Activated CD4-positive, alpha-beta T cell treated with anti-CD3 and anti-CD28 coated beads, Interleukin-2, Interleukin-6, amounts not matched to agents 100 ng/mL and 50 ng/mL, durations not matched to agents 16 hours and 8 hours (primary cell): ENCODE measurements around the gene PKM.
"Not testable (repeated sequence)": the region's sequence is repeated elsewhere in the genome, so short reads cannot be mapped to it uniquely, and the experiment has no call there.

ENCODE experiments used
- DNase-seq: peaks from one replicate; pipeline ENCODE4 v3.0.0-alpha.2; 2020

PKM gene

DNA sequence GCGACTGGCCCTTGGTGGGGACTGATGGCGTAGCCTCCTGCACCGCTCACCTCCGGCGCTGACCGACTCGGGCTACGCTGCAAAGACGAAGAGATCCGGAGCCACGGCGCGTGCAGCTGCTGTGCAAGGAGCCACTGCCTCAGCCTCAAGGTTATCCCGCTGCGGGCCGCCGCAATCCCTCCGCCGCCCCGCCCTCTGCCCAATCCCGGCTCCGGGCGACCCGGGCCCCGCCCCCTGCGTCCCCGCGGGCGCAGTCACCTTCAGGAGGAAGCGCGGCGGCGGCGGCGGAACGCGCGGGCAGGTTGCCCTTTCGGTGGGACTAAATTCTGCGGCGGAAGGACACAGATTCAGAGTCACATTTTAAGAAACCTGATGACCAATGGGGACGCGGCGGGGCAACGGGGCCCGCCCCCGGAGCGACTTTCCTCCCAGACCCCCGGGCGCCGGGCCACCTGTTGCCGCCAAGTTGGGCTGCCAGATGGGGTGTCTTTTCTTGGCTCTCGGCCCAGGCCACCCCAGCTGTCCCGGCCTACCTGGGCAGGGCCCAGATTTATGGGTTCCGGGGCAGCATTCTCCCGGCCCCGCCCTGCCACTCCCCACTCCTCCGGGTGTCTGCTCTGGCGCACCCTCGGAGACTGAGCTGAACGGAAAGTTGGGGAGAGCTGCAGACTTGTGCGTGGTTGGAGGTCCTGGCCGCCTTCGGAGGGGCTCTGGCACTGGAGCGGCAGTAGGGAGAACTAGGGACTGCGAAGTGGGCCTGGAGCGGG, at the start of gene PKM:
Gene PKM (minus strand): TSS at position 125 of the 767 bp plus-strand sequence. CDS start 12,093 bp downstream, outside the sequence.
- peak; percentile 99 for DNase-seq

GRCh38 chr15:72280751-72281150, 49.8 kb upstream of the PKM start:
- no peak for DNase-seq

GRCh38 chr15:72278737-72279136, 47.7 kb upstream of the PKM start:
- DNase-seq: no peak

DNA sequence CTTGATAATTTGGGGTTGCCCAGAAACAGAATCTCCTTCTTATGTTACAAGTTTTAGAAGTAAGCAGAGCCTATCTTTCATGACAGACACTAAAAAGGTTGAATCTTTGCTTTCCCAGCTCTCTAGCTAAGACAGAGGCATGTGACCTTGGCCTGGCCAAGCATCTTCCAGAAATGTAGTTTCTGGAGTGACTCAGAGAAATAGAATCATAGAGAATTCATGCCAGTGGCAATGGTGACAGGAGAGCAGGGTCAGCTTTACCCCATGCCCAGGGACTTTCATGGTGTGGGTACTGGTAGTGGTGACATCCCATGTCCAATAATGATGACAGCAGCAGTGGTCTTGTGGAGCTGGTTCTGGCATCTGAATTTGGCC, 45.3 kb upstream of the PKM start:
- no peak for DNase-seq

DNA sequence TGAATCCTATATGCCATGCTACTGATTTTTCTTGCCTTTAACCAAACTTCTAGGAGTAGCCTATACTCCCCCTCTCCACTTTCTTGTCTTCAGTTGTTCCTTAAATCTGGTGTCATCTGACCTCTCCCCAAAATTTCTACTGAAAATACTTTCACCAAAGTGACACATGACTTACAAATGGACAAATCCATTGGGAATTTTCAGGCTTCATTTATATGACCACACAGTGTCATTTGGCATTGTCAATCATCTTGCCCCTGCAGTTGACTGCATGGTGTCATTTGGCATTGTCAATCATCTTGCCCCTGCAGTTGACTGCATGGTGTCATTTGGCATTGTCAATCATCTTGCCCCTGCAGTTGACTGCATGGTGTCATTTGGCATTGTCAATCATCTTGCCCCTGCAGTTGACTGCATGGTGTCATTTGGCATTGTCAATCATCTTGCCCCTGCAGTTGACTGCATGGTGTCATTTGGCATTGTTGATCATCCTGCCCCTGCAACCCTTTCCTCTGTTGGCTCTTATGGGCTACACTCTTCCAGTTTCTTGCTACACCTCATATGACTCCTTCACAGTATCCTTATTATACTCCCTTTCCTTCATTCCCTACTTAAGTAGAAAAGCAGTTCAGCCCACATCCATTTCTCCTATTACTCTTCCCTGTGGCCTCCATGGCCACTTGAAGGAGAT, 44.8 kb upstream of the PKM start:
- DNase-seq: not testable (repeated sequence)

- DNase-seq: no peak
Observed at GRCh38 chr15:72272997-72273352, 42.0 kb upstream of the PKM start.

- DNase-seq: peak; percentile 99
Observed at GRCh38 chr15:72272213-72272996, 41.4 kb upstream of the PKM start, which contains the start of gene PARP6. Gene PARP6 (minus strand): TSS chr15:72272554. CDS start chr15:72267477, 5,077 bp downstream.

- peak; percentile 23 for DNase-seq
Observed at GRCh38 chr15:72271895-72272212, 40.9 kb upstream of the PKM start.

GRCh38 chr15:72271221-72271620, 40.2 kb upstream of the PKM start:
- DNase-seq: no peak

- DNase-seq: no peak
Observed at GRCh38 chr15:72269739-72270138, 38.7 kb upstream of the PKM start.

- DNase-seq: no peak
Observed at GRCh38 chr15:72265031-72265430, 34.0 kb upstream of the PKM start.

- DNase-seq: no peak
Observed at GRCh38 chr15:72252663-72253299, 21.8 kb upstream of the PKM start.

DNA sequence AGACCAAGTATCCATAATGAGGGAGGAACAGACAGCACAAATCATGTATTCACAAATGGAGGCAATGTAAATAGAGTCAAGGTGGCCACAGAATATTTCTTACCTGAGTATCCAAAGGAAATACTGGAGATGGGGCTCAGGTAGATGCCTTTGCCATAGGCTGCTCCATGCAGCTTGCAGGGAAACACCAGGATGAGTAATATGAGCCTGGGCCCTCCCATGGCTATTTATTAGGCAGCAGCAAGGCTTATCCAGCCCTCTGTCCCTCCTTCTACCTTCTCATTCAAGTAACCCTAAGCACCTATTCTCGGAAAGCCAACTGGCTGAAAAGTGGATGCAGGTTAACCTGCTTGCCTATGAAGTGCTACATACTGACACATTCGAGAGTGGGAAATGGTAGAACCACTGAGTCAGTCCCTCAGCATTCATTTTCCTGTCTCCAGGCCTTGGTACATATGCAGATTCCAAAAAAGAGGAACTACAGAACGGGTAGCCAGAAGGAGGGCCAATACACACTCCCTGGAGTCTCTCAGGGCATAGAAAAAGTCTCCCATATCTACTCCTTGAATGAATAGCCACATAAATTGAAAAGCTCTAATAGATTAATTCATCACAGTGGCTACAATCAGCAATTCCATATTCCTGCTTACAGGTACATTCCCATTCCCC, 18.3 kb upstream of the PKM start:
- no peak for DNase-seq

DNA sequence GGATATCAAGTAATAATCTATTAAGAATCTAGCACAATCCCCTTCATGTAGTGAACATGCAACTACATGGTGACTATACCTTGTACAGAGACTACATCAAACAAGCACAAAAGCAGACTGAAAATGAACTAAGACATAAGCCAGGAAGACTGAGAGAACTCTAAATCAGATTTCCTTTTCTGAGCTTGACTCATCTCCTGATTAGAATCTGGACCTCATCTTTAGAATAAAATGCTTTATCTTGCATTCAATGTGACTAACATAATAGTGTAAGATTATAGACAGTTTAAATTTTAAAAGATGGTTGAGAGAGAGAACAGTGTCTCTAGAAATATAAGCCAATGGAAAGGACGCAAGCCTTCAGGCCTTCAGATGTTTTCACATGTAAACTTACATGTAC, 17.5 kb upstream of the PKM start:
- no peak for DNase-seq

DNA sequence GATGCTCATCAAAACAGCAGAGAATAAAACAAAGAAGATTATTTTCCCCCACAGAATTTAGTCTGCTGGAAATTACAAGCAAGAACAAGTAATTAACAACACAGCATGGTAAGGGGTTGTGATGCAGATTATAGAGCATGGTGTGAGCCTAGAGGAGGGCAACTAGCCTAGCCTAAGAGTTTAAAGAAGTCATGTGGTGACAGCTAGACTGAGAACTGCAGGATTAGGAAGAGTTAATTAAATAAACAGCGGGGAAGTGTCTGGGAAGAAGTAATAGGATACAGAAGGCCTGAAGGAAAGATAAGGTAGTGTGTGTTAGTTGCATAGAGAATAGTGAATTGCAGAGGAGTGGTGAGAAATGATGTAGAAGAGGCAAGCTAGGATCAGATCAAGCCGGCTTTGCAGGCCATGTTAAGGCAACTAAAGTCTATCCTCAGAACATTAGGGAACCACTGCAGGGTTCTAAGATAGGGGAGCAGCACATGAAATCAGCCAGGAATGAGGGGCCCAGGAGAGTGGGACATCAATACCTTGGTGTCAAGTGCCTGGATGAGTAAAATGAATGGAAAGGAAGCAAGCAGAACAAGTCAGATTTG, 11.9 kb upstream of the PKM start:
- no peak for DNase-seq

GRCh38 chr15:72239652-72240051, 8.7 kb upstream of the PKM start:
- DNase-seq: no peak

DNA sequence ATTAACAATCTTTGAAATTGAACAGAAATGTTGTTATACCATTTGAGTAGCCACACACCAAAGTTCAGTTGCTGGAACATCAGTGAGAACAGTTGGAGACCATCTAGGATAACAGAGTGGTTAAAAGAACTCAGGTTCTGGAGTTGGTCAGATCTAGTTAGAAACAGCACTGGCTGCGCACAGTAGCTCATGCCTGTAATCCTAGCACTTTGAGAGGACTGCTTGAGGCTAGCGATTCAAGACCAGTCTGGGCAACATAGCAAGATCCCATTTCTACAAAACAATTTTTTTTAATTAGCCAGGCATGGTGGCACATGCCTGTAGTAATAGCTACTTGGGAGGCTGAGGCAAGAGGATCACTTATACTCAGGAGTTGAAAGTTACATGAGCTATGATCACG, 7.6 kb upstream of the PKM start:
- no peak for DNase-seq

DNA sequence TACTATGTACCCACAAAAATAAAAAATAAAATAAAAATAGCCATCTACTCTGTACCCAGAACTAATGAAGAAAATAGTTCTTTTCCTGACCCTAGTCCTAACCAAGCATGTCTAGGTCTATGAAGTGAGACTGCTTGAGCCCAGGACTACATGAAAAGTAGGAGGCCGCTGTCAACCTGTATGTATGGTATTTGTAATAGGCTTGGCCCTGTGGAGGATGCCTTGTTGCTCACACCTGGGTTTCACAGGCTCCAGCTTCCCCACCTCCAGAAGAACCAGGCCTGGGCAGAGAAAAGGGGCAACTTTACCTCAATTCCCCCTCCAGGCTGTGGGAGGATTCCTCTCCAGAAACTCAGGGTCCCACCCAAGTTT, 6.8 kb upstream of the PKM start:
- peak; percentile 19 for DNase-seq

- peak; percentile 94 for DNase-seq
Observed at GRCh38 chr15:72237029-72237852, 6.3 kb upstream of the PKM start.

DNA sequence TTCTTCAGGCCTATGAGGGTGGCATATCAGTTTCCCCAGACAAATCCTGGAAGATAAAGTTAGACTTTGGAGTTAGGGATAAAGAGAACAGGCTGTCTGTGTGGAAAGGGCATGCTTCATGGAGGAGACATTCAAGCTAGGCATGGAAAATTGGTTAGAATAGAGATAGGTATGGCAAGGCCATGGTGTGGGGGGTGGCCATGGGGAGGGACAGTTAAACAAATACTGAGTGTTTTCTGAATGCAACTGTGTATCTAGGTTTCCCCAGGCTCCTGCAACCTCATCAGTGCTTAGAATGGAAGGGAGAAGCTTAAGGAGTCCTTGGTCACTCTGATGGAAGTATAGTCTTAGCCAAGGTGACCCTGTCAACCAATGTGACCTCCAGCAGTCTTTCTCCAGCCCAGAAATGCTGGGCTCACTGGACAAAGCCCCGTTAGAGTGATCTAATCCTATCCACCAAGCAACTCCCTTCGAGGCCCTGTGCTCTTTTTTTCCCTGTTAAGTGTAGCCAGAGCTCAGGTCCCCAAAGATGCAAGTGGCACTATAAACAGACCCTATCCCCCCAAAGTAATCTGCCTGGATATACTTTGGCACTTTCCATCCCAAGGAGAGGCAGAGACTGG, 5.5 kb upstream of the PKM start:
- DNase-seq: no peak

DNA sequence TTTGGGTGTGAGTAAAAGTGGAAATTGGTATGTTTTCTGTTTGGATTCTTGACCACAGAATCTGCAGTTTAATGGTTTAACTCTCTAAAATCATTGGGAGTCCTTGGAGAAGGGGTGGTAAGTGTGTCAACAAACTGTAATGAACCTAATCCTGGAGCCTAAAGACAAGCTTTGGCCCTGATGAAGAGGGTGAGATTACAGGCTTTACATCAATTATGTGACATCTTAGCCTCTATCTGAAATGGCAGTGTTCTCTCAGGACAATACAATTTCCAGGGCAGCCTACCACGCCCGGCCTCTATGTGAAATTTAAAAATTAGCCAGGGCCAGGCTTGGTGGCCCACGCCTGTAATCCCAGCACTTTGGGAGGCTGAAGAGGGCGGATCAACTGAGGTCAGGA, 4.3 kb upstream of the PKM start:
- DNase-seq: no peak
